ENCODE measurements around the gene ARHGAP24. TPM values are rescaled to one million over a fixed set of nuclear protein-coding genes. Genes with fewer than 3 reads are reported as not detected.

Gene ARHGAP24
- polyA plus RNA-seq, 1 of the 3 experiments (the other 2 are of a cell fraction), result 1.4 TPM

DNA sequence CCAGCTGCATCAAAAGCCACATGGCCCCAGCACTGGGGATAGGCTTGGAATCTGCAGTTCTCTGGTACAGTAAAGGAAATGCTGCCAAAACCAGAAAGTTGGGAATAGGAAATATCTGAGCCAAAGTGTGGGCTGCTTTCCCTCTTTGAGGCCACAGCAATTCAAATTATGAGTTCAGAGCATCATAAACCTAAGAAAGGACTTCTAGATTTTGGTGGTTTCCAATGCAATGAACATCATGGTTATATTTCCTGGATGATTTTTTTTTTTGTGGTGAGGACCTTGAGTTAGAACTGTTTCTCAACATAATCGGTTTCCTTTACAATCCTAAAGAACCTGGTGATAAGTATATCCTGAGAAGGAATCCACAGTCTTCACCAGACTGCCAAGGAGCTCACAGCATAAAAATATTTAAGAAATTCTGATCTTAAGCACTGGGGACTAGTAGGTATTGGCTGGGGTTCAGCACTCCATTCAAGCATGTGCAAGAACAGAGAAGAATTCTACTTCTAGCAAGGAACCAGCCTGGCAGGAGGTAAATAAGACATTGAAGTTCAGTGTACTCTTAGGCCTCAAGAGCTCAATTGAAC is 29.8 kb upstream of the ARHGAP24 start:
- Histone ChIP-seq H3K27ac (ENCODE audit: low read depth in 2 of 2, low read length in 1 of 2) (no peak overlapping the region), H3K9ac (no peak overlapping the region), H3K27me3 (ENCODE audit: insufficient read depth) (no peaks in the 10 kb centered on the region), H3K4me3 (ENCODE audit: low read depth in 2 of 2, low read length in 1 of 2) (no peak overlapping the region), H3K4me2 (no peak overlapping the region), H3F3A (replicated peaks; ENCODE audit: insufficient read depth) (no peaks in the 10 kb centered on the region), H3K9me3 (no peaks in the 10 kb centered on the region), H3K4me1 (ENCODE audit: control insufficient read depth in 1 of 2, insufficient read depth in 2 of 2, low read depth in 1 of 2, low read length in 1 of 2) (peaks cover 0 to 7% of the 10 kb centered on the region in 2 experiments; a peak in 2 of 4 replicates), H3K9me2 (no peaks in the 10 kb centered on the region), H3K36me3 (replicated peaks in 1 of 2; ENCODE audit: control insufficient read depth in 1 of 2, insufficient read depth in 2 of 2, low read length in 1 of 2) (no peaks in the 10 kb centered on the region), H4K20me1 (ENCODE audit: insufficient read depth) (no peaks in the 10 kb centered on the region), H3K79me2 (ENCODE audit: insufficient read depth) (no peaks in the 10 kb centered on the region), H2AFZ (ENCODE audit: low read depth) (no peak overlapping the region)
- TF ChIP-seq, protein P1, sequence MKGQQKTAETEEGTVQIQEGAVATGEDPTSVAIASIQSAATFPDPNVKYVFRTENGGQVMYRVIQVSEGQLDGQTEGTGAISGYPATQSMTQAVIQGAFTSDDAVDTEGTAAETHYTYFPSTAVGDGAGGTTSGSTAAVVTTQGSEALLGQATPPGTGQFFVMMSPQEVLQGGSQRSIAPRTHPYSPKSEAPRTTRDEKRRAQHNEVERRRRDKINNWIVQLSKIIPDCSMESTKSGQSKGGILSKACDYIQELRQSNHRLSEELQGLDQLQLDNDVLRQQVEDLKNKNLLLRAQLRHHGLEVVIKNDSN (IDR thresholded peaks at IDR 0.05; ENCODE audit: borderline replicate concordance, low read depth), result no peak
- TF ChIP-seq EZH2phosphoT487 (IDR thresholded peaks at IDR 0.05; ENCODE audit: borderline replicate concordance, low read depth) (no peak), FOSL2 (IDR thresholded peaks at IDR 0.05; ENCODE audit: borderline replicate concordance, low read depth) (no peak), RXRA (IDR thresholded peaks at IDR 0.05; ENCODE audit: borderline replicate concordance, low read depth) (no peak), GATA2 (CRISPR knock-in tag; IDR thresholded peaks at IDR 0.05) (no peak), FOXM1 (IDR thresholded peaks at IDR 0.05; ENCODE audit: low read depth) (no peak), NFIC (IDR thresholded peaks at IDR 0.05; ENCODE audit: borderline replicate concordance) (no peak), SMC3 (IDR thresholded peaks at IDR 0.05; ENCODE audit: low read depth, low read length) (no peak), SIN3A (IDR thresholded peaks at IDR 0.05; ENCODE audit: borderline replicate concordance, low read depth, low read length) (no peak), EP300 (IDR thresholded peaks at IDR 0.05; ENCODE audit: borderline replicate concordance in 1 of 2, low read depth in 1 of 2, low read length in 1 of 2) (no peak)
- TF ChIP-seq, protein P2, sequence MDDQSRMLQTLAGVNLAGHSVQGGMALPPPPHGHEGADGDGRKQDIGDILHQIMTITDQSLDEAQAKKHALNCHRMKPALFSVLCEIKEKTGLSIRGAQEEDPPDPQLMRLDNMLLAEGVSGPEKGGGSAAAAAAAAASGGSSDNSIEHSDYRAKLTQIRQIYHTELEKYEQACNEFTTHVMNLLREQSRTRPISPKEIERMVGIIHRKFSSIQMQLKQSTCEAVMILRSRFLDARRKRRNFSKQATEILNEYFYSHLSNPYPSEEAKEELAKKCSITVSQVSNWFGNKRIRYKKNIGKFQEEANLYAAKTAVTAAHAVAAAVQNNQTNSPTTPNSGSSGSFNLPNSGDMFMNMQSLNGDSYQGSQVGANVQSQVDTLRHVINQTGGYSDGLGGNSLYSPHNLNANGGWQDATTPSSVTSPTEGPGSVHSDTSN (IDR thresholded peaks at IDR 0.05), result no peak
- ChIA-PET CTCF (no interaction called here), POLR2A (no interaction called here)
- 28% methylated on average over 1 of the region's 1 CpG for WGBS (ENCODE audit: low lambda C conversion rate)
- no peak for DNase-seq

DNA sequence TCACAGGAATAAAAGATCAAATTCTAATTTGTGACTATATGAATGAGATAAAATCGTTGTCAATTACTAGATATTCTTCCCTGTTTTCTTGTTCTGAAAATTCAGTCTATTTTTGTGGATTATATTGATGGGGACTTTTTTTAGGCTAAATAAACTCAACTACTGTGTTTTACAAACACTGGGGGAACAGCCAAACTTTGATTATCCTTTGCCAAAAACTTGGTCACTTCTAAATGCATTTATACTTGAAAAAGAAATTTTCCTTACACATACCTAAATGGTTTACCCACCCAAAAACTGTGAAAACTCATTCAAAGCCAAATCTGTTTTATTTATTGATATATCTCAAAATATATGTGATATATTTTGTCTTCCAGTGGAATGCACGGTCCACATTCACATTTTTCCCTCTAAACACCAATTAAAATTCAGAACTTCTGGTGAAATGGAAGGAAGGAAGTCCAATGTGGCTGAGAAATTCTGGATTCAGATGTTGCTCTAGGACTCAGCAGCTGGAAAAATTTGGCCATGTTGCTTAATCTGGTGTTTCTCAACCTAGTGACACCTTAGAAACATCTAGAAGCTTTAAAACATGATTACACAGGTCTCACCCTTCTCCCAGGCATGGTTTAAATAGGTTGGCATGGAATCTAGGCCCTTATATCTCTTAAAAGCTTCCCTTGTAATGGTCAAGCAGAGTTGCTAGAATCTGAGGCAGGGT is 28.6 kb upstream of the ARHGAP24 start:
- WGBS (ENCODE audit: low lambda C conversion rate), result 39% methylated on average over 2 of the region's 2 CpGs
- Histone ChIP-seq H3K4me1 (ENCODE audit: control insufficient read depth in 1 of 2, insufficient read depth in 2 of 2, low read depth in 1 of 2, low read length in 1 of 2) (peaks cover 0 to 7% of the 10 kb centered on the region in 2 experiments; a peak in 2 of 4 replicates), H4K20me1 (ENCODE audit: insufficient read depth) (no peaks in the 10 kb centered on the region), H3K9me3 (no peaks in the 10 kb centered on the region), H3F3A (replicated peaks; ENCODE audit: insufficient read depth) (no peaks in the 10 kb centered on the region), H3K9me2 (no peaks in the 10 kb centered on the region), H3K36me3 (replicated peaks in 1 of 2; ENCODE audit: control insufficient read depth in 1 of 2, insufficient read depth in 2 of 2, low read length in 1 of 2) (no peaks in the 10 kb centered on the region), H3K27me3 (ENCODE audit: insufficient read depth) (no peaks in the 10 kb centered on the region), H3K4me2 (no peak overlapping the region), H3K9ac (no peak overlapping the region), H2AFZ (ENCODE audit: low read depth) (no peak overlapping the region), H3K27ac (ENCODE audit: low read depth in 2 of 2, low read length in 1 of 2) (no peak overlapping the region), H3K79me2 (ENCODE audit: insufficient read depth) (no peaks in the 10 kb centered on the region), H3K4me3 (ENCODE audit: low read depth in 2 of 2, low read length in 1 of 2) (no peak overlapping the region)
- ChIA-PET POLR2A (no interaction called here), CTCF (no interaction called here)
- DNase-seq, result no peak
- TF ChIP-seq YY1 (IDR thresholded peaks at IDR 0.05; ENCODE audit: low read depth) (no peak), MXI1 (IDR thresholded peaks at IDR 0.05; ENCODE audit: low read depth, low read length) (no peak), NRF1 (IDR thresholded peaks at IDR 0.05; ENCODE audit: low read depth, low read length) (no peak), CHD2 (IDR thresholded peaks at IDR 0.05; ENCODE audit: low read length, partially characterized antibody) (no peak), FOXM1 (IDR thresholded peaks at IDR 0.05; ENCODE audit: low read depth) (no peak)

Data from SK-N-SH (cell line).